ENCODE data around the gene CLEC20A. TPM values are rescaled to one million over a fixed set of nuclear protein-coding genes. Genes with fewer than 3 reads are reported as not detected.

The CLEC20A gene
- total and polyA plus RNA-seq, 2 experiments from 2014 or later: not detected

DNA sequence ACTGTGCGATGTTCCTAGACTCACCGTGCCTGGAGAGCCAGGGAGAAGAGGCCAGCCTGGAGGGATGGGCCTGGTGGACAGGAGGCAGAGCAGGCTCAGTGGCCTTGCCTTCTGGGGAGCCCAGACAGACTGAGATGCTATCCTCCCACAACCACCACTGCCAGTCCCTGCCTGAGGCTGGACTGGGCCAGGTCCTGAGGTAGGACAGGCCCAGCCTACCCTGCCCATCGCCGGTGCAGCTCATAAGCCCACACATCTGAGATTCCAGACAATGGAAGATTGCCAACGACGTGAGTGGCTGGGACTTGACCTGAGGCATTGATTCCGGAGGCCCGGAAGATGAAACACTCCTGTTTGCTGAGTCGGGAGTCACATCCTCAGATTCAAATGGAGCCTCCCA lies 5.8 kb downstream of the CLEC20A start:
- Histone ChIP-seq H3K79me2 (replicated peaks; ENCODE audit: insufficient read depth) (no peaks in the 10 kb centered on the region), H3F3A (replicated peaks; ENCODE audit: low read depth) (0 out of 2 replicates have a peak, but pooled peaks cover 3% of the 10 kb centered on the region), H3K4me2 (no peak overlapping the region), H3K4me3 (no peak overlapping the region), H3K27ac (ENCODE audit: low read depth) (no peak overlapping the region), H3K36me3 (ENCODE audit: insufficient read depth) (no peaks in the 10 kb centered on the region), H3K9me2 (ENCODE audit: insufficient read depth) (no peaks in the 10 kb centered on the region; the same call in 1 of the 2 replicates), H2AFZ (no peak overlapping the region), H4K20me1 (replicated peaks; ENCODE audit: insufficient read depth) (no peaks in the 10 kb centered on the region), H3K27me3 (ENCODE audit: insufficient read depth) (no peaks in the 10 kb centered on the region), H3K4me1 (ENCODE audit: insufficient read depth) (no peaks in the 10 kb centered on the region)
- ATAC-seq (no peak), DNase-seq (ENCODE audit: low spot score) (no peak)
- H3K36me3 Mint-ChIP-seq (ENCODE audit: low read depth): no peaks in the 10 kb centered on the region; the same call in 2 of the 3 replicates
- no peak overlapping the region for H3K4me3 Mint-ChIP-seq
- no peaks in the 10 kb centered on the region; the same call in 2 of the 3 replicates for H3K9me3 Mint-ChIP-seq
- peaks cover 6% of the 10 kb centered on the region; the same call in 2 of the 3 replicates for H3K4me1 Mint-ChIP-seq
- TF ChIP-seq ZNF331 (CRISPR knock-in tag; IDR thresholded peaks at IDR 0.05; ENCODE audit: low read depth): no peak
- no peak for TF ChIP-seq JUNB (IDR thresholded peaks at IDR 0.05; ENCODE audit: unreplicated experiment)
- no peak for TF ChIP-seq NANOG (IDR thresholded peaks at IDR 0.05; ENCODE audit: borderline replicate concordance)
- TF ChIP-seq, protein P1, sequence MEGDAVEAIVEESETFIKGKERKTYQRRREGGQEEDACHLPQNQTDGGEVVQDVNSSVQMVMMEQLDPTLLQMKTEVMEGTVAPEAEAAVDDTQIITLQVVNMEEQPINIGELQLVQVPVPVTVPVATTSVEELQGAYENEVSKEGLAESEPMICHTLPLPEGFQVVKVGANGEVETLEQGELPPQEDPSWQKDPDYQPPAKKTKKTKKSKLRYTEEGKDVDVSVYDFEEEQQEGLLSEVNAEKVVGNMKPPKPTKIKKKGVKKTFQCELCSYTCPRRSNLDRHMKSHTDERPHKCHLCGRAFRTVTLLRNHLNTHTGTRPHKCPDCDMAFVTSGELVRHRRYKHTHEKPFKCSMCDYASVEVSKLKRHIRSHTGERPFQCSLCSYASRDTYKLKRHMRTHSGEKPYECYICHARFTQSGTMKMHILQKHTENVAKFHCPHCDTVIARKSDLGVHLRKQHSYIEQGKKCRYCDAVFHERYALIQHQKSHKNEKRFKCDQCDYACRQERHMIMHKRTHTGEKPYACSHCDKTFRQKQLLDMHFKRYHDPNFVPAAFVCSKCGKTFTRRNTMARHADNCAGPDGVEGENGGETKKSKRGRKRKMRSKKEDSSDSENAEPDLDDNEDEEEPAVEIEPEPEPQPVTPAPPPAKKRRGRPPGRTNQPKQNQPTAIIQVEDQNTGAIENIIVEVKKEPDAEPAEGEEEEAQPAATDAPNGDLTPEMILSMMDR (conservative IDR thresholded peaks at IDR 0.05; ENCODE audit: low read depth in 2 of 2): no peak
- TF ChIP-seq, protein P2, sequence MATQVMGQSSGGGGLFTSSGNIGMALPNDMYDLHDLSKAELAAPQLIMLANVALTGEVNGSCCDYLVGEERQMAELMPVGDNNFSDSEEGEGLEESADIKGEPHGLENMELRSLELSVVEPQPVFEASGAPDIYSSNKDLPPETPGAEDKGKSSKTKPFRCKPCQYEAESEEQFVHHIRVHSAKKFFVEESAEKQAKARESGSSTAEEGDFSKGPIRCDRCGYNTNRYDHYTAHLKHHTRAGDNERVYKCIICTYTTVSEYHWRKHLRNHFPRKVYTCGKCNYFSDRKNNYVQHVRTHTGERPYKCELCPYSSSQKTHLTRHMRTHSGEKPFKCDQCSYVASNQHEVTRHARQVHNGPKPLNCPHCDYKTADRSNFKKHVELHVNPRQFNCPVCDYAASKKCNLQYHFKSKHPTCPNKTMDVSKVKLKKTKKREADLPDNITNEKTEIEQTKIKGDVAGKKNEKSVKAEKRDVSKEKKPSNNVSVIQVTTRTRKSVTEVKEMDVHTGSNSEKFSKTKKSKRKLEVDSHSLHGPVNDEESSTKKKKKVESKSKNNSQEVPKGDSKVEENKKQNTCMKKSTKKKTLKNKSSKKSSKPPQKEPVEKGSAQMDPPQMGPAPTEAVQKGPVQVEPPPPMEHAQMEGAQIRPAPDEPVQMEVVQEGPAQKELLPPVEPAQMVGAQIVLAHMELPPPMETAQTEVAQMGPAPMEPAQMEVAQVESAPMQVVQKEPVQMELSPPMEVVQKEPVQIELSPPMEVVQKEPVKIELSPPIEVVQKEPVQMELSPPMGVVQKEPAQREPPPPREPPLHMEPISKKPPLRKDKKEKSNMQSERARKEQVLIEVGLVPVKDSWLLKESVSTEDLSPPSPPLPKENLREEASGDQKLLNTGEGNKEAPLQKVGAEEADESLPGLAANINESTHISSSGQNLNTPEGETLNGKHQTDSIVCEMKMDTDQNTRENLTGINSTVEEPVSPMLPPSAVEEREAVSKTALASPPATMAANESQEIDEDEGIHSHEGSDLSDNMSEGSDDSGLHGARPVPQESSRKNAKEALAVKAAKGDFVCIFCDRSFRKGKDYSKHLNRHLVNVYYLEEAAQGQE (IDR thresholded peaks at IDR 0.05; ENCODE audit: unreplicated experiment): no peak
- TF ChIP-seq STAT1 (IDR thresholded peaks at IDR 0.05; ENCODE audit: unreplicated experiment): no peak
- no peak for TF ChIP-seq CREB1 (CRISPR knock-in tag; IDR thresholded peaks at IDR 0.05; ENCODE audit: low read depth)
- no peak for TF ChIP-seq EZH2 (IDR thresholded peaks at IDR 0.05; ENCODE audit: low read depth, unreplicated experiment)
- no peak for TF ChIP-seq POLR2AphosphoS5 (IDR thresholded peaks at IDR 0.05; ENCODE audit: low read depth)
- TF ChIP-seq, protein P3, sequence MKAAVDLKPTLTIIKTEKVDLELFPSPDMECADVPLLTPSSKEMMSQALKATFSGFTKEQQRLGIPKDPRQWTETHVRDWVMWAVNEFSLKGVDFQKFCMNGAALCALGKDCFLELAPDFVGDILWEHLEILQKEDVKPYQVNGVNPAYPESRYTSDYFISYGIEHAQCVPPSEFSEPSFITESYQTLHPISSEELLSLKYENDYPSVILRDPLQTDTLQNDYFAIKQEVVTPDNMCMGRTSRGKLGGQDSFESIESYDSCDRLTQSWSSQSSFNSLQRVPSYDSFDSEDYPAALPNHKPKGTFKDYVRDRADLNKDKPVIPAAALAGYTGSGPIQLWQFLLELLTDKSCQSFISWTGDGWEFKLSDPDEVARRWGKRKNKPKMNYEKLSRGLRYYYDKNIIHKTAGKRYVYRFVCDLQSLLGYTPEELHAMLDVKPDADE (IDR thresholded peaks at IDR 0.05): no peak
- TF ChIP-seq EZH2phosphoT487 (IDR thresholded peaks at IDR 0.05; ENCODE audit: unreplicated experiment): no peak
- TF ChIP-seq ZNF114 (CRISPR knock-in tag; IDR thresholded peaks at IDR 0.05): no peak
- TF ChIP-seq, protein P4, sequence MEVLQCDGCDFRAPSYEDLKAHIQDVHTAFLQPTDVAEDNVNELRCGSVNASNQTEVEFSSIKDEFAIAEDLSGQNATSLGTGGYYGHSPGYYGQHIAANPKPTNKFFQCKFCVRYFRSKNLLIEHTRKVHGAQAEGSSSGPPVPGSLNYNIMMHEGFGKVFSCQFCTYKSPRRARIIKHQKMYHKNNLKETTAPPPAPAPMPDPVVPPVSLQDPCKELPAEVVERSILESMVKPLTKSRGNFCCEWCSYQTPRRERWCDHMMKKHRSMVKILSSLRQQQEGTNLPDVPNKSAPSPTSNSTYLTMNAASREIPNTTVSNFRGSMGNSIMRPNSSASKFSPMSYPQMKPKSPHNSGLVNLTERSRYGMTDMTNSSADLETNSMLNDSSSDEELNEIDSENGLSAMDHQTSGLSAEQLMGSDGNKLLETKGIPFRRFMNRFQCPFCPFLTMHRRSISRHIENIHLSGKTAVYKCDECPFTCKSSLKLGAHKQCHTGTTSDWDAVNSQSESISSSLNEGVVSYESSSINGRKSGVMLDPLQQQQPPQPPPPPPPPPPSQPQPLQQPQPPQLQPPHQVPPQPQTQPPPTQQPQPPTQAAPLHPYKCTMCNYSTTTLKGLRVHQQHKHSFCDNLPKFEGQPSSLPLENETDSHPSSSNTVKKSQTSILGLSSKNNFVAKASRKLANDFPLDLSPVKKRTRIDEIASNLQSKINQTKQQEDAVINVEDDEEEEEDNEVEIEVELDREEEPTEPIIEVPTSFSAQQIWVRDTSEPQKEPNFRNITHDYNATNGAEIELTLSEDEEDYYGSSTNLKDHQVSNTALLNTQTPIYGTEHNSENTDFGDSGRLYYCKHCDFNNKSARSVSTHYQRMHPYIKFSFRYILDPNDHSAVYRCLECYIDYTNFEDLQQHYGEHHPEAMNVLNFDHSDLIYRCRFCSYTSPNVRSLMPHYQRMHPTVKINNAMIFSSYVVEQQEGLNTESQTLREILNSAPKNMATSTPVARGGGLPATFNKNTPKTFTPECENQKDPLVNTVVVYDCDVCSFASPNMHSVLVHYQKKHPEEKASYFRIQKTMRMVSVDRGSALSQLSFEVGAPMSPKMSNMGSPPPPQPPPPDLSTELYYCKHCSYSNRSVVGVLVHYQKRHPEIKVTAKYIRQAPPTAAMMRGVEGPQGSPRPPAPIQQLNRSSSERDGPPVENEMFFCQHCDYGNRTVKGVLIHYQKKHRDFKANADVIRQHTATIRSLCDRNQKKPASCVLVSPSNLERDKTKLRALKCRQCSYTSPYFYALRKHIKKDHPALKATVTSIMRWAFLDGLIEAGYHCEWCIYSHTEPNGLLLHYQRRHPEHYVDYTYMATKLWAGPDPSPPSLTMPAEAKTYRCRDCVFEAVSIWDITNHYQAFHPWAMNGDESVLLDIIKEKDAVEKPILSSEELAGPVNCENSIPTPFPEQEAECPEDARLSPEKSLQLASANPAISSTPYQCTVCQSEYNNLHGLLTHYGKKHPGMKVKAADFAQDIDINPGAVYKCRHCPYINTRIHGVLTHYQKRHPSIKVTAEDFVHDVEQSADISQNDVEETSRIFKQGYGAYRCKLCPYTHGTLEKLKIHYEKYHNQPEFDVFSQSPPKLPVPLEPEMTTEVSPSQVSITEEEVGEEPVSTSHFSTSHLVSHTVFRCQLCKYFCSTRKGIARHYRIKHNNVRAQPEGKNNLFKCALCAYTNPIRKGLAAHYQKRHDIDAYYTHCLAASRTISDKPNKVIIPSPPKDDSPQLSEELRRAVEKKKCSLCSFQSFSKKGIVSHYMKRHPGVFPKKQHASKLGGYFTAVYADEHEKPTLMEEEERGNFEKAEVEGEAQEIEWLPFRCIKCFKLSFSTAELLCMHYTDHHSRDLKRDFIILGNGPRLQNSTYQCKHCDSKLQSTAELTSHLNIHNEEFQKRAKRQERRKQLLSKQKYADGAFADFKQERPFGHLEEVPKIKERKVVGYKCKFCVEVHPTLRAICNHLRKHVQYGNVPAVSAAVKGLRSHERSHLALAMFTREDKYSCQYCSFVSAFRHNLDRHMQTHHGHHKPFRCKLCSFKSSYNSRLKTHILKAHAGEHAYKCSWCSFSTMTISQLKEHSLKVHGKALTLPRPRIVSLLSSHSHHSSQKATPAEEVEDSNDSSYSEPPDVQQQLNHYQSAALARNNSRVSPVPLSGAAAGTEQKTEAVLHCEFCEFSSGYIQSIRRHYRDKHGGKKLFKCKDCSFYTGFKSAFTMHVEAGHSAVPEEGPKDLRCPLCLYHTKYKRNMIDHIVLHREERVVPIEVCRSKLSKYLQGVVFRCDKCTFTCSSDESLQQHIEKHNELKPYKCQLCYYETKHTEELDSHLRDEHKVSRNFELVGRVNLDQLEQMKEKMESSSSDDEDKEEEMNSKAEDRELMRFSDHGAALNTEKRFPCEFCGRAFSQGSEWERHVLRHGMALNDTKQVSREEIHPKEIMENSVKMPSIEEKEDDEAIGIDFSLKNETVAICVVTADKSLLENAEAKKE (CRISPR knock-in tag; IDR thresholded peaks at IDR 0.05): no peak
- no peak overlapping the region for H3K27ac Mint-ChIP-seq
- H3K27me3 Mint-ChIP-seq (ENCODE audit: insufficient read depth, low read depth, poor library complexity): peaks cover 6% of the 10 kb centered on the region

All from GM23338 (cell line).